Measurements from ENCODE around the gene CCDC91.

DNA sequence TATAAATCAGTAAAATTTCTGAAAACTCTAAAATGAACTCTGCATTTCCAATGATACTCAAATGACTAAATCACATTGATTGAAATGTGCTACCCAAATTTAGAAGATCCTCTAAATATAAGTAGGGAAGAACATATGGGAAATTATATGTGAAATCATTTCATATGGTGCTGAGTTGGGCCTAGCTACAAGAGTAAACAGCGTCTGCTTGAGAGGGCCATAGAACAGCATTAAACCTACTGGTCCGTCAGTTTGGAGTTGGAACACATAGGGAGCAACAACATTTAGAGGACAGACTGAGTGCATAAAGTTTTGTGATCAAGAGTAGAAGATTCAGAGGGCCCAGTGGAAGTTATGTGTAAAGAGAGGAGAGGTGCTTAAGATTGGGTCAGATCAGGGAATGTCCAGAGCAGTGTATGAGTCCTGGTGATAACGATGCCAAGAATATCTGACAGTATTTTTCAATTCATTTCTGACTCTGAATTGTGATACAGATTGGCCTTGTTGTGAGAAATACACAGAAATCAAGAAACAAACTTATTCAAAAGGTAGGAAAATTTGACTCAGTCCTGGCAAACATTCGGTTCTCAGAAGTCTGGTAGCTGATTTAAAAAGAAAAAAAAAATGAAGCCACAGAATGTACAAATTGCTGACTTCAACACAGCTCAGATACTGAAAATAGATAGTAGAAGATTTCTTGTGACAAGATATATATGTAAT is 362.2 kb downstream of the CCDC91 start:
- TF ChIP-seq ZNF571 (tag by site-specific recombination; IDR thresholded peaks at IDR 0.05) (no peak), ZNF561 (tag by site-specific recombination; IDR thresholded peaks at IDR 0.05; ENCODE audit: borderline replicate concordance) (no peak), ZNF830 (tag by site-specific recombination; IDR thresholded peaks at IDR 0.05; ENCODE audit: low read depth) (no peak), ZFP37 (tag by site-specific recombination; IDR thresholded peaks at IDR 0.05) (no peak), HOXC10 (CRISPR knock-in tag; IDR thresholded peaks at IDR 0.05) (no peak)
- TF ChIP-seq, protein P1, sequence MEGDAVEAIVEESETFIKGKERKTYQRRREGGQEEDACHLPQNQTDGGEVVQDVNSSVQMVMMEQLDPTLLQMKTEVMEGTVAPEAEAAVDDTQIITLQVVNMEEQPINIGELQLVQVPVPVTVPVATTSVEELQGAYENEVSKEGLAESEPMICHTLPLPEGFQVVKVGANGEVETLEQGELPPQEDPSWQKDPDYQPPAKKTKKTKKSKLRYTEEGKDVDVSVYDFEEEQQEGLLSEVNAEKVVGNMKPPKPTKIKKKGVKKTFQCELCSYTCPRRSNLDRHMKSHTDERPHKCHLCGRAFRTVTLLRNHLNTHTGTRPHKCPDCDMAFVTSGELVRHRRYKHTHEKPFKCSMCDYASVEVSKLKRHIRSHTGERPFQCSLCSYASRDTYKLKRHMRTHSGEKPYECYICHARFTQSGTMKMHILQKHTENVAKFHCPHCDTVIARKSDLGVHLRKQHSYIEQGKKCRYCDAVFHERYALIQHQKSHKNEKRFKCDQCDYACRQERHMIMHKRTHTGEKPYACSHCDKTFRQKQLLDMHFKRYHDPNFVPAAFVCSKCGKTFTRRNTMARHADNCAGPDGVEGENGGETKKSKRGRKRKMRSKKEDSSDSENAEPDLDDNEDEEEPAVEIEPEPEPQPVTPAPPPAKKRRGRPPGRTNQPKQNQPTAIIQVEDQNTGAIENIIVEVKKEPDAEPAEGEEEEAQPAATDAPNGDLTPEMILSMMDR (tag by site-specific recombination; IDR thresholded peaks at IDR 0.05): no peak

All from HEK293 (cell line).